H1 (cell line): Measurements from ENCODE around the gene PLXNB3. TPM values are rescaled to one million over a fixed set of nuclear protein-coding genes. Genes with fewer than 3 reads are reported as not detected.

ENCODE experiments used
- CTCF ChIA-PET: fragments of 300-600 bp; sonication (Branson Sonifier 250); formaldehyde crosslinking; loops from one replicate; lab custom pipeline; 2021; ENCODE audit not compliant: partially characterized antibody; lab: Charles Lee
- POLR2A ChIA-PET: fragments of 300-600 bp; sonication (Branson Sonifier 250); formaldehyde crosslinking; loops from one replicate; lab custom pipeline; 2021; ENCODE audit warnings: inconsistent platforms; ENCODE audit not compliant: partially characterized antibody; lab: Charles Lee
- DNase-seq, 2 experiments: peaks; one replicate each; pipeline versions ENCODE4 v3.0.0 to v3.0.0-alpha.2; 2010 to 2022; ENCODE audit warnings: low spot score in 2 of 2, low read depth in 1 of 2, mixed read lengths in 1 of 2
- FAIRE-seq: peaks from 2 replicates; lab custom pipeline; 2011; peaks lifted over from hg19 to GRCh38; lab: Jason Lieb, UNC
- H2AFZ ChIP-seq: 2 replicates; pipeline ENCODE4 v1.8.1; 2012; ENCODE audit warnings: low read length, inconsistent platforms
- H2AK5ac ChIP-seq: 2 replicates; pipeline ENCODE4 v1.6.1; 2013; ENCODE audit warnings: low read depth, low read length
- H2BK120ac ChIP-seq: replicated peaks from 2 replicates; pipeline ENCODE3; 2013; ENCODE audit warnings: low read depth, low read length, inconsistent platforms
- H2BK12ac ChIP-seq: 2 replicates; pipeline ENCODE4 v1.6.1; 2013; ENCODE audit warnings: low read depth, low read length
- H2BK15ac ChIP-seq: 2 replicates; pipeline ENCODE4 v1.6.1; 2013; ENCODE audit warnings: low read length
- H2BK20ac ChIP-seq: 2 replicates; pipeline ENCODE4 v1.6.1; 2013; ENCODE audit warnings: low read length
- H2BK5ac ChIP-seq: 2 replicates; pipeline ENCODE4 v1.6.1; 2013; ENCODE audit warnings: low read depth, low read length
- H3K14ac ChIP-seq: 2 replicates; pipeline ENCODE4 v1.6.1; 2013; ENCODE audit warnings: inconsistent platforms; ENCODE audit not compliant: insufficient read length
- H3K18ac ChIP-seq: 2 replicates; pipeline ENCODE4 v1.6.1; 2013; ENCODE audit warnings: low read length; ENCODE audit errors: extremely low read depth
- H3K23ac ChIP-seq: 2 replicates; pipeline ENCODE4 v1.6.1; 2013; ENCODE audit warnings: inconsistent platforms; ENCODE audit not compliant: insufficient read length
- H3K23me2 ChIP-seq: 2 replicates; pipeline ENCODE4 v1.6.1; 2013; ENCODE audit warnings: low read depth, low read length
- H3K27ac ChIP-seq: 2 replicates; pipeline ENCODE4 v1.6.1; 2011; ENCODE audit warnings: low read depth, low read length, inconsistent platforms
- H3K27me3 ChIP-seq, 4 experiments: replicated peaks in 1 of 4; 1 replicate in 1 of 4; 2 replicates in 3 of 4; pipeline versions ENCODE4 v1.6.1 to v1.8.1; 2011 to 2013; ENCODE audit warnings: low read length in 3 of 4, mild to moderate bottlenecking in 3 of 4, inconsistent platforms in 2 of 4, mixed read lengths in 2 of 4, moderate library complexity in 1 of 4; ENCODE audit not compliant: control insufficient read depth in 3 of 4, insufficient read depth in 3 of 4; ENCODE audit errors: extremely low read depth in 1 of 4
- H3K36me3 ChIP-seq, 4 experiments: 2 replicates each; pipeline versions ENCODE4 v1.6.1 to v1.8.1; 2011 to 2013; ENCODE audit warnings: mild to moderate bottlenecking in 4 of 4, low read length in 3 of 4, moderate library complexity in 2 of 4, control low read depth in 1 of 4, inconsistent platforms in 1 of 4; ENCODE audit not compliant: insufficient read depth in 4 of 4, control insufficient read depth in 2 of 4
- H3K4ac ChIP-seq: replicated peaks from 2 replicates; pipeline ENCODE3; 2013; ENCODE audit warnings: low read length, low read depth, mixed read lengths, inconsistent platforms; ENCODE audit not compliant: insufficient read length
- H3K4me1 ChIP-seq, 4 experiments: replicated peaks in 1 of 4; 1 replicate in 1 of 4; 2 replicates in 3 of 4; pipeline versions ENCODE4 v1.6.1 to v1.8.1; 2011 to 2013; ENCODE audit warnings: low read length in 3 of 4, inconsistent platforms in 2 of 4, mixed read lengths in 1 of 4; ENCODE audit not compliant: insufficient read depth in 4 of 4, control insufficient read depth in 3 of 4
- H3K4me2 ChIP-seq, 2 experiments: 2 replicates each; pipeline versions ENCODE4 v1.6.1 to v1.8.1; 2011 to 2013; ENCODE audit warnings: low read depth in 2 of 2, low read length in 2 of 2, control low read depth in 1 of 2, inconsistent platforms in 1 of 2, mild to moderate bottlenecking in 1 of 2; ENCODE audit not compliant: insufficient read depth in 1 of 2
- H3K4me3 ChIP-seq, 4 experiments: fragments of 200-600, 300-600 bp in 1 of 4; sonication (generic), shearing (Covaris generic), sonication (Bioruptor Twin) in 1 of 4; 2 replicates each; pipeline versions ENCODE4 v1.5.1 to v1.8.1; 2011 to 2016; ENCODE audit warnings: low read length in 4 of 4, low read depth in 3 of 4, control low read depth in 2 of 4, inconsistent platforms in 2 of 4, mild to moderate bottlenecking in 2 of 4, mixed read lengths in 1 of 4, moderate library complexity in 1 of 4; ENCODE audit not compliant: insufficient read depth in 2 of 4; ENCODE audit errors: extremely low read depth in 1 of 4
- H3K56ac ChIP-seq: replicated peaks from 2 replicates; pipeline ENCODE3; 2013; ENCODE audit warnings: low read depth, mild to moderate bottlenecking, mixed read lengths, low read length, inconsistent platforms; ENCODE audit not compliant: insufficient read length
- H3K79me1 ChIP-seq: 2 replicates; pipeline ENCODE4 v1.6.1; 2013; ENCODE audit warnings: low read depth, low read length, control low read depth
- H3K79me2 ChIP-seq, 2 experiments: 2 replicates each; pipeline versions ENCODE4 v1.6.1 to v1.8.1; 2012 to 2013; ENCODE audit warnings: low read length in 2 of 2, mild to moderate bottlenecking in 2 of 2, inconsistent platforms in 1 of 2; ENCODE audit not compliant: insufficient read depth in 2 of 2, control insufficient read depth in 1 of 2
- H3K9ac ChIP-seq, 4 experiments: replicated peaks in 1 of 4; 1 replicate in 1 of 4; 2 replicates in 3 of 4; pipeline versions ENCODE4 v1.6.1 to v1.8.1; 2011 to 2013; ENCODE audit warnings: low read depth in 3 of 4, low read length in 3 of 4, control low read depth in 2 of 4, mild to moderate bottlenecking in 2 of 4, moderate library complexity in 2 of 4, inconsistent platforms in 1 of 4; ENCODE audit errors: extremely low read depth in 1 of 4
- H3K9me3 ChIP-seq, 2 experiments: 2 replicates each; pipeline versions ENCODE4 v1.6.1 to v1.8.1; 2012 to 2013; ENCODE audit warnings: mild to moderate bottlenecking in 2 of 2, moderate library complexity in 2 of 2, control low read depth in 1 of 2, inconsistent platforms in 1 of 2, low read depth in 1 of 2, low read length in 1 of 2, mixed read lengths in 1 of 2; ENCODE audit not compliant: insufficient read depth in 2 of 2
- H4K20me1 ChIP-seq, 2 experiments: replicated peaks in 1 of 2; 2 replicates each; pipeline versions ENCODE3 to v1.8.1; 2011 to 2013; ENCODE audit warnings: inconsistent platforms in 2 of 2, low read length in 2 of 2, mild to moderate bottlenecking in 1 of 2; ENCODE audit not compliant: insufficient read depth in 2 of 2, control insufficient read depth in 1 of 2
- H4K5ac ChIP-seq: 2 replicates; pipeline ENCODE4 v1.6.1; 2013; ENCODE audit warnings: low read length, low read depth, mixed read lengths, inconsistent platforms; ENCODE audit not compliant: insufficient read length
- H4K8ac ChIP-seq: 2 replicates; pipeline ENCODE4 v1.8.0; 2013; ENCODE audit warnings: mild to moderate bottlenecking, moderate library complexity, low read length, inconsistent platforms; ENCODE audit not compliant: insufficient read depth; ENCODE audit errors: extremely low read depth
- H4K91ac ChIP-seq: replicated peaks from 2 replicates; pipeline ENCODE3; 2013; ENCODE audit warnings: low read length, mixed read lengths, inconsistent platforms; ENCODE audit not compliant: insufficient read length
- CREB1 ChIP-seq: IDR thresholded peaks from 2 replicates; pipeline ENCODE4 v1.6.1; 2012; ENCODE audit warnings: inconsistent platforms
- E2F6 ChIP-seq: IDR thresholded peaks from 2 replicates; pipeline ENCODE4 v1.6.1; 2012; ENCODE audit warnings: inconsistent platforms
- EGR1 ChIP-seq: IDR thresholded peaks from 2 replicates; pipeline ENCODE4 v1.6.1; 2011; ENCODE audit warnings: low read depth, low read length, borderline replicate concordance
- EZH2 ChIP-seq: fragments of 200-600 bp; sonication (generic); IDR thresholded peaks from 2 replicates; pipeline ENCODE4 v1.7.1; 2012; ENCODE audit warnings: low read depth, mild to moderate bottlenecking, moderate library complexity, low read length, inconsistent platforms; ENCODE audit not compliant: severe bottlenecking
- GABPA ChIP-seq: IDR thresholded peaks from 2 replicates; pipeline ENCODE4 v1.6.1; 2011; ENCODE audit warnings: mild to moderate bottlenecking, low read length, moderate library complexity, borderline replicate concordance; ENCODE audit not compliant: insufficient read depth
- PHF8 ChIP-seq: fragments of 200-600 bp; sonication (generic); conservative IDR thresholded peaks from 2 replicates; pipeline ENCODE4 v1.7.1; 2012; ENCODE audit warnings: low read depth, mild to moderate bottlenecking, inconsistent platforms, low read length, moderate library complexity
- POU5F1 ChIP-seq: IDR thresholded peaks from 2 replicates; pipeline ENCODE4 v1.6.1; 2011; ENCODE audit warnings: low read depth, mild to moderate bottlenecking, low read length, moderate library complexity
- RBBP5 ChIP-seq: IDR thresholded peaks from 2 replicates; pipeline ENCODE4 v1.7.1; 2012; ENCODE audit warnings: low read depth, mild to moderate bottlenecking, inconsistent platforms, low read length, moderate library complexity, borderline replicate concordance
- RNF2 ChIP-seq: fragments of 200-900, 300-1000 bp; sonication (generic); IDR thresholded peaks from 2 replicates; pipeline ENCODE4 v1.7.1; 2016; ENCODE audit warnings: borderline replicate concordance, low read depth, mild to moderate bottlenecking, antibody characterized with exemption, low read length; ENCODE audit not compliant: poor library complexity, severe bottlenecking; ENCODE audit errors: missing control alignments
- SP4 ChIP-seq: IDR thresholded peaks from 2 replicates; pipeline ENCODE4 v1.6.1; 2012; ENCODE audit warnings: low read length, inconsistent platforms
- SUZ12 ChIP-seq: fragments of 200-600 bp; sonication (generic); IDR thresholded peaks from 2 replicates; pipeline ENCODE4 v1.6.1; 2012; ENCODE audit warnings: mild to moderate bottlenecking, inconsistent platforms, low read length, moderate library complexity, mixed read lengths
- WGBS, 2 experiments: shearing (Covaris generic) in 1 of 2; methylation state at CpG; one replicate each; pipeline versions ENCODE4 v1.1.6 to v1.1.7; 2013 to 2015; ENCODE audit warnings: low lambda C conversion rate in 2 of 2, mixed read lengths in 2 of 2, inconsistent platforms in 1 of 2, low coverage in 1 of 2, missing lambda C conversion rate in 1 of 2; ENCODE audit not compliant: insufficient replicate concordance in 2 of 2, insufficient coverage in 1 of 2, insufficient read length in 1 of 2; ENCODE audit errors: extremely low coverage in 1 of 2, missing lambda C conversion rate in 1 of 2; 5-methylcytosine and 5-hydroxymethylcytosine counted together
- polyA plus RNA-seq, 7 experiments: library from polyadenylated mRNA; depleted of rRNA in 3 of 7; stranded (reverse) in 5 of 7; unstranded in 2 of 7; fragments of >200 nt in 5 of 7; fragments of 200-250 nt in 2 of 7; gene quantifications; 1 replicate in 5 of 7; 2 replicates in 1 of 7; 4 replicates in 1 of 7; pipeline versions ENCODE4 v1.2.1 to v1.2.3, GENCODE V29; 2011 to 2013; ENCODE audit warnings: missing spikeins in 2 of 7, mixed read lengths in 2 of 7
- total RNA-seq: library from RNA; stranded (reverse); fragmentation: NEBNext Ultra II Directional; extraction: Animal tissue kit (Norgen Biotek cat#: 25700); gene quantifications from 2 replicates; pipeline ENCODE4 v1.2.1, GENCODE V29; 2021

Gene PLXNB3
- total and polyA plus RNA-seq, 2 of the 8 experiments (the other 6 are each of a cell fraction or from before 2014, with no cell fraction given), result 1.2 to 2.7 TPM

GRCh38 chrX:153775293-153776119 is 11.5 kb downstream of the PLXNB3 start:
- H3K14ac ChIP-seq, result no peak overlapping the region
- no peaks in the 10 kb centered on the region for H3K27me3 ChIP-seq
- H3K23ac ChIP-seq, result no peak overlapping the region
- 95% methylated on average over 13 of the region's 42 CpGs; no CpG with 5 or more reads in 1 of the 2 experiments for WGBS, 2 experiments
- CTCF ChIA-PET, result interaction anchor here (1.5 kb wide), 1 partner anchor 143 kb away, joined by 3 read pairs; no protein-coding TSS in a partner anchor
- H3K23me2 ChIP-seq, result no peaks in the 10 kb centered on the region
- DNase-seq, result no peak
- H3K4me3 ChIP-seq, result no peak overlapping the region
- FAIRE-seq, result no peak
- no peak overlapping the region for H2AFZ ChIP-seq
- H3K4ac ChIP-seq, result no peak overlapping the region
- no peaks in the 10 kb centered on the region for H3K36me3 ChIP-seq
- H3K4me2 ChIP-seq, result no peak overlapping the region
- H4K8ac ChIP-seq, result no peak overlapping the region
- TF ChIP-seq SUZ12 (no peak), POU5F1 (no peak), GABPA (no peak), EZH2 (no peak), CREB1 (no peak), E2F6 (no peak), EGR1 (no peak), SP4 (no peak), RNF2 (no peak), PHF8 (no peak), RBBP5 (no peak)
- no peak overlapping the region for H3K56ac ChIP-seq
- no peak overlapping the region for H4K5ac ChIP-seq
- no peak overlapping the region for H2BK20ac ChIP-seq
- H3K79me2 ChIP-seq, result no peaks in the 10 kb centered on the region
- no peaks in the 10 kb centered on the region for H3K79me1 ChIP-seq
- H3K9me3 ChIP-seq, result no peaks in the 10 kb centered on the region
- no peak overlapping the region for H2BK12ac ChIP-seq
- no peaks in the 10 kb centered on the region for H4K20me1 ChIP-seq
- no peak overlapping the region for H3K27ac ChIP-seq
- H2BK15ac ChIP-seq, result no peak overlapping the region
- H3K9ac ChIP-seq, result no peak overlapping the region
- no peak overlapping the region for H2BK5ac ChIP-seq
- H4K91ac ChIP-seq, result no peak overlapping the region
- H2AK5ac ChIP-seq, result no peak overlapping the region
- H2BK120ac ChIP-seq, result no peak overlapping the region
- no peaks in the 10 kb centered on the region for H3K4me1 ChIP-seq
- POLR2A ChIA-PET, result interaction anchor here (0.7 kb wide), 1 partner anchor 9 kb away, joined by 3 read pairs; no protein-coding TSS in a partner anchor
- no peak overlapping the region for H3K18ac ChIP-seq
